Endodermal cell (in vitro differentiated cells): Measurements from ENCODE around the gene BHLHA15. TPM values are rescaled to one million over a fixed set of nuclear protein-coding genes. Genes with fewer than 3 reads are reported as not detected.

Experiments used
- DNase-seq: peaks from one replicate; pipeline ENCODE4 v3.0.0-alpha.2; 2017
- H3K27ac ChIP-seq: 2 replicates; pipeline ENCODE4 v1.5.1; 2013; ENCODE audit warnings: mild to moderate bottlenecking, low read depth, low read length, moderate library complexity
- H3K27me3 ChIP-seq: 2 replicates; pipeline ENCODE4 v1.6.1; 2013; ENCODE audit warnings: mild to moderate bottlenecking, low read length, moderate library complexity; ENCODE audit not compliant: insufficient read depth, control insufficient read depth, poor library complexity, severe bottlenecking
- H3K36me3 ChIP-seq: 2 replicates; pipeline ENCODE4 v1.7.0; 2013; ENCODE audit warnings: mild to moderate bottlenecking, low read length, moderate library complexity; ENCODE audit not compliant: control insufficient read depth, insufficient read depth
- H3K4me1 ChIP-seq: one replicate; pipeline ENCODE4 v1.7.0; 2013; ENCODE audit warnings: low read length; ENCODE audit not compliant: control insufficient read depth, insufficient read depth
- H3K4me3 ChIP-seq: 2 replicates; pipeline ENCODE4 v1.5.1; 2013; ENCODE audit warnings: mild to moderate bottlenecking, low read length, moderate library complexity
- H3K9ac ChIP-seq: 2 replicates; pipeline ENCODE4 v1.6.1; 2013; ENCODE audit warnings: mild to moderate bottlenecking, low read length, moderate library complexity; ENCODE audit not compliant: poor library complexity, severe bottlenecking; ENCODE audit errors: extremely low read depth
- H3K9me3 ChIP-seq: 2 replicates; pipeline ENCODE4 v1.6.1; 2013; ENCODE audit warnings: mild to moderate bottlenecking, low read length, moderate library complexity; ENCODE audit not compliant: control insufficient read depth
- H3K27ac Mint-ChIP-seq: 2 replicates; pipeline ENCODE4 v1.8.0; 2020; ENCODE audit warnings: mixed read lengths
- H3K27me3 Mint-ChIP-seq: 2 replicates; pipeline ENCODE4 v1.8.0; 2021; ENCODE audit warnings: mild to moderate bottlenecking, mixed read lengths; ENCODE audit not compliant: insufficient read depth
- H3K36me3 Mint-ChIP-seq: 2 replicates; pipeline ENCODE4 v1.8.0; 2020; ENCODE audit warnings: low read depth, mixed read lengths
- H3K4me1 Mint-ChIP-seq: 2 replicates; pipeline ENCODE4 v1.8.0; 2020; ENCODE audit warnings: mixed read lengths
- H3K4me3 Mint-ChIP-seq: 2 replicates; pipeline ENCODE4 v1.8.0; 2020; ENCODE audit warnings: mild to moderate bottlenecking, moderate library complexity, mixed read lengths
- H3K9me3 Mint-ChIP-seq: 2 replicates; pipeline ENCODE4 v1.8.0; 2020; ENCODE audit warnings: mild to moderate bottlenecking, mixed read lengths
- WGBS, 2 experiments: methylation state at CpG; one replicate each; pipeline versions ENCODE4 v1.1.5 to v1.1.7; 2013; ENCODE audit warnings: missing lambda C conversion rate in 2 of 2, mixed read lengths in 1 of 2; ENCODE audit not compliant: insufficient coverage in 1 of 2, insufficient read length in 1 of 2; 5-methylcytosine and 5-hydroxymethylcytosine counted together
- total RNA-seq, 2 donors: library from RNA; stranded (reverse); fragmentation: NEBNext Ultra II Directional in 1 of 2; extraction: Animal tissue kit (Norgen Biotek cat#: 25700) in 1 of 2; gene quantifications; 2 replicates in 1 of 2; 3 replicates in 1 of 2; pipeline ENCODE4 v1.2.1, GENCODE V29; 2021
- TF ChIP-seq, protein P1 (sequence below): fragments of 200-600 bp; sonication (generic); conservative IDR thresholded peaks from 2 replicates; pipeline ENCODE4 v1.5.0; 2021; ENCODE audit warnings: antibody characterized with exemption, mild to moderate bottlenecking

BHLHA15 gene
- total RNA-seq, 2 donors from 2014 or later, result 0.86 to 0.95 TPM

DNA sequence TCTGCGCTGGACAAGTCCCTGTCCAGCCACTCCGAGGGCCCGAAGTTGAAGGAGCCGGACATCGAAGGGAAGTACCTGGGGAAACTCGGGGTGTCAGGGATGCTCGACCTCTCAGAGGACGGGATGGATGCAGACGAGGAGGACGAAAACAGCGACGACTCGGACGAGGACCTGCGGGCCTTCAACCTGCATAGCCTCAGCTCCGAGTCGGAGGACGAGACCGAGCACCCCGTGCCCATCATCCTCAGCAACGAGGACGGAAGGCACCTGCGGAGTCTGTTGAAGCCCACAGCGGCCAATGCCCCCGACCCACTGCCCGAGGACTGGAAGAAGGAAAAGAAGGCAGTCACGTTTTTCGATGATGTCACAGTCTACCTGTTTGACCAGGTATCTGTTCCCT lies 17.1 kb upstream of the BHLHA15 start:
- Histone ChIP-seq H3K27me3 (no peaks in the 10 kb centered on the region), H3K27ac (no peak overlapping the region), H3K9ac (no peak overlapping the region), H3K36me3 (peaks cover 50% of the 10 kb centered on the region), H3K9me3 (no peaks in the 10 kb centered on the region), H3K4me3 (no peak overlapping the region), H3K4me1 (no peaks in the 10 kb centered on the region)
- 97 to 98% methylated on average over 20 to 26 of the region's 28 CpGs for WGBS, 2 experiments
- Mint-ChIP-seq H3K36me3 (peaks cover 60% of the 10 kb centered on the region), H3K4me1 (no peaks in the 10 kb centered on the region), H3K27me3 (no peaks in the 10 kb centered on the region), H3K9me3 (no peaks in the 10 kb centered on the region), H3K4me3 (no peak overlapping the region), H3K27ac (no peak overlapping the region)
- TF ChIP-seq, protein P1, sequence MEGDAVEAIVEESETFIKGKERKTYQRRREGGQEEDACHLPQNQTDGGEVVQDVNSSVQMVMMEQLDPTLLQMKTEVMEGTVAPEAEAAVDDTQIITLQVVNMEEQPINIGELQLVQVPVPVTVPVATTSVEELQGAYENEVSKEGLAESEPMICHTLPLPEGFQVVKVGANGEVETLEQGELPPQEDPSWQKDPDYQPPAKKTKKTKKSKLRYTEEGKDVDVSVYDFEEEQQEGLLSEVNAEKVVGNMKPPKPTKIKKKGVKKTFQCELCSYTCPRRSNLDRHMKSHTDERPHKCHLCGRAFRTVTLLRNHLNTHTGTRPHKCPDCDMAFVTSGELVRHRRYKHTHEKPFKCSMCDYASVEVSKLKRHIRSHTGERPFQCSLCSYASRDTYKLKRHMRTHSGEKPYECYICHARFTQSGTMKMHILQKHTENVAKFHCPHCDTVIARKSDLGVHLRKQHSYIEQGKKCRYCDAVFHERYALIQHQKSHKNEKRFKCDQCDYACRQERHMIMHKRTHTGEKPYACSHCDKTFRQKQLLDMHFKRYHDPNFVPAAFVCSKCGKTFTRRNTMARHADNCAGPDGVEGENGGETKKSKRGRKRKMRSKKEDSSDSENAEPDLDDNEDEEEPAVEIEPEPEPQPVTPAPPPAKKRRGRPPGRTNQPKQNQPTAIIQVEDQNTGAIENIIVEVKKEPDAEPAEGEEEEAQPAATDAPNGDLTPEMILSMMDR, result no peak
- DNase-seq, result no peak

DNA sequence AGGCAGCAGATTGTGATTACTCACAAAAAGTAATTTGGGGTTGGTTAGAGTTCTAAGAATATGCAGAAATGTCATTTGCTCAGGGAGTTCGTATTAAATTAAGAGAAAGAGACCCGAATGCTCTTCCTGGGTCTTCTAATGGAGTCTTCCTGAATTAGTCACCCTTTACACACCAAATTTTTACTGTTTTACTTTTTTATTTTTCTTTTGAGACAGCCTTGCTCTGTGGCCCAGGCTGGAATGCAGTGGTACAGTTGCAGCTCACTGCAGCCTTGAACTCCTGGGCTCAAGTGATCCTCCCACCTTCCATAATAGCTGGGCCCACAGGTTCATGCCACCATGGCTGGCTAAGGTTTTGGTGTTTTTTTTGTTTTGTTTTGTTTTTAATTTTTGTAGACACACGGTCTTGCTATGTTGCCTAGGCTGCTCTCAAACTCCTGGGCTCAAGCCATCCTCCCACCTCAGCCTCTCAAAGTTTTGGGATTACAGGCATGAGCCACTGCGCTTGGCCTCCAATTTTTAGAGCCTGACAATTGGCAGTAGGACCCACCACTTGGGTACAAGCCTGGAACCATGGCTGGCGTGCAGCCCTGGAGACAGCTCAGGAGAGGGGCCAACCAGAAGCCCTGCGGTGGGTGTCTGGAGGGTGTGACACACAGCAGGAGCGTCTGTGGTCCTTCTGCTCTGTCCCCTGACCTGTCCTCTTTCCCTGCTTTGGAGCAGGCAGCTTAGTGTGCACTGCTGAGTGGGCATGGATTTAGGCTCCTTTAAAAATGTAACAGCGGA lies 16.4 kb upstream of the BHLHA15 start:
- no peak overlapping the region for H3K27ac ChIP-seq
- peaks cover 47% of the 10 kb centered on the region for H3K36me3 ChIP-seq
- H3K27me3 ChIP-seq, result no peaks in the 10 kb centered on the region
- no peaks in the 10 kb centered on the region for H3K9me3 Mint-ChIP-seq
- no peak for DNase-seq
- H3K27me3 Mint-ChIP-seq, result no peaks in the 10 kb centered on the region
- H3K27ac Mint-ChIP-seq, result no peak overlapping the region
- H3K9ac ChIP-seq, result no peak overlapping the region
- no peaks in the 10 kb centered on the region for H3K4me1 Mint-ChIP-seq
- H3K36me3 Mint-ChIP-seq, result peaks cover 55% of the 10 kb centered on the region
- no peak overlapping the region for H3K4me3 ChIP-seq
- no peaks in the 10 kb centered on the region for H3K9me3 ChIP-seq
- 91 to 94% methylated on average over 5 to 8 of the region's 8 CpGs for WGBS, 2 experiments
- H3K4me1 ChIP-seq, result no peaks in the 10 kb centered on the region
- H3K4me3 Mint-ChIP-seq, result no peak overlapping the region
- TF ChIP-seq, protein P1, result no peak

DNA sequence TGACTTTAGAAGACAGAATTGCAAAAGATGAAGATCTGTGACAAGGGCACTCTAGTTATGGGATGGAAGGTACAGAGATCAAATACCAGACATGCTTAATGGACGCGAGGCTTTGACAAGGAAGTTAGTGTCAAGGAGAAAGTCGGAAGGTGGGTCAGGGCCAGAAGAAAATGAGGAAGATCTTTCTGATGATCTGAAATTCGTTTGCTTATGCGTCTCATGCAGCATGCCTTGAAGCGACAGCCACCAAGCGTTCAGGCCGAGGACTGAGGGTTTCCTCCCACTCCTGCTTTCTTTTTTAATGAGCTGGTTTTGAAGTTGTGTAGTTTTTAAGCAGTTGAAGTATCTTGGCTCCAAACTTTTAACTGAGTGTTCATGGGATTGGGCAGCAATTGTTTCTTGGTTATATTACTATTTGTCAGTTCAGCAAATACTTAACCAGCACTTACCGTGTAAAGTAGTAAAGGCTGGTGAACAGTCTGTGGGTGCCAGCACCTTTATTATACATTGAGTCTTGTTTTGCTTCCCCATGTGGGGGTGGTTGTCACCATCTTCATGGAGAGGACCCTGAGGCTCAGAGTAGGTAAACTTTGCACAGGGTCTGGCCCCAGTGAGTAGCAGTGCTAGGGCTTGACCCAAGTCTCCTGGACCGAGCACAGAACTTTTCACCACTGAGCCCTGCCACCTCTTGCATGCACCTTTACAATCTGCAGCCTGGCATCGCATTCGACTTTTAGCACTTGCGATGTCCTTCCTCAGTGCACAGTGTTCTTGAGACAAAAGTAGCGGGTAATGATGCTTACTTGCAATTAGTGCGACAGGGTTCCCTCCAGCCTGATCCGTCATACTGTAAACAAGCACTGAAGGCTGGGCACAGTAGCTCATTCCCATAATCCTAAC lies 14.3 kb upstream of the BHLHA15 start:
- H3K36me3 ChIP-seq, result peaks cover 35% of the 10 kb centered on the region
- no peak overlapping the region for H3K4me3 Mint-ChIP-seq
- no peaks in the 10 kb centered on the region for H3K27me3 Mint-ChIP-seq
- WGBS, 2 experiments, result 95 to 96% methylated on average over 16 of the region's 16 CpGs
- no peak for DNase-seq
- TF ChIP-seq, protein P1, result no peak
- no peaks in the 10 kb centered on the region for H3K4me1 ChIP-seq
- no peak overlapping the region for H3K4me3 ChIP-seq
- no peaks in the 10 kb centered on the region for H3K4me1 Mint-ChIP-seq
- H3K27me3 ChIP-seq, result no peaks in the 10 kb centered on the region
- H3K9me3 Mint-ChIP-seq, result no peaks in the 10 kb centered on the region
- no peak overlapping the region for H3K9ac ChIP-seq
- H3K9me3 ChIP-seq, result no peaks in the 10 kb centered on the region
- H3K27ac Mint-ChIP-seq, result no peak overlapping the region
- H3K36me3 Mint-ChIP-seq, result peaks cover 44% of the 10 kb centered on the region
- H3K27ac ChIP-seq, result no peak overlapping the region
